NOMO-1 treated with dmso at 0.1 percent for 144 hours (cell line): ENCODE data around the gene FSTL5.

Experiments
- DNase-seq: peaks from one replicate; lab custom pipeline; 2025; ENCODE audit not compliant: unreplicated experiment; lab: John Stamatoyannopoulos, UW

FSTL5 gene

GRCh38 chr4:161466316-161466715, 697.5 kb downstream of the FSTL5 start:
- DNase-seq: no peak

GRCh38 chr4:161463436-161463835, 700.4 kb downstream of the FSTL5 start:
- DNase-seq: no peak

- DNase-seq: no peak
Measured at GRCh38 chr4:161457906-161458305, 705.9 kb downstream of the FSTL5 start.

GRCh38 chr4:161457311-161457710, 706.5 kb downstream of the FSTL5 start:
- DNase-seq: no peak

GRCh38 chr4:161454860-161455259, 708.9 kb downstream of the FSTL5 start:
- DNase-seq: no peak

GRCh38 chr4:161448550-161449180, 715.1 kb downstream of the FSTL5 start:
- no peak for DNase-seq

- no peak for DNase-seq
Measured at GRCh38 chr4:161444626-161445025, 719.2 kb downstream of the FSTL5 start.

- DNase-seq: no peak
Measured at GRCh38 chr4:161442921-161443320, 720.9 kb downstream of the FSTL5 start.

GRCh38 chr4:161438096-161438495, 725.7 kb downstream of the FSTL5 start:
- DNase-seq: no peak

- DNase-seq: no peak
Measured at GRCh38 chr4:161428180-161428965, 735.4 kb downstream of the FSTL5 start.

- DNase-seq: peak; percentile 89
Measured at GRCh38 chr4:161419822-161420221, 744.0 kb downstream of the FSTL5 start.

- no peak for DNase-seq
Measured at GRCh38 chr4:161411901-161412300, 751.9 kb downstream of the FSTL5 start.

GRCh38 chr4:161404346-161405110, 759.3 kb downstream of the FSTL5 start:
- DNase-seq: no peak

- DNase-seq: no peak
Measured at GRCh38 chr4:161403781-161404180, 760.0 kb downstream of the FSTL5 start.

GRCh38 chr4:161393602-161394001, 770.2 kb downstream of the FSTL5 start:
- no peak for DNase-seq

GRCh38 chr4:161382655-161383054, 781.1 kb downstream of the FSTL5 start:
- DNase-seq: no peak

- no peak for DNase-seq
Measured at GRCh38 chr4:161376275-161376674, 787.5 kb downstream of the FSTL5 start.

GRCh38 chr4:161364681-161365080, 799.1 kb downstream of the FSTL5 start:
- DNase-seq: no peak

GRCh38 chr4:161360982-161361381, 802.8 kb downstream of the FSTL5 start:
- no peak for DNase-seq

- no peak for DNase-seq
Measured at GRCh38 chr4:161359491-161359890, 804.3 kb downstream of the FSTL5 start.

- DNase-seq: no peak
Measured at GRCh38 chr4:161356351-161356750, 807.4 kb downstream of the FSTL5 start.

GRCh38 chr4:161350946-161351345, 812.9 kb downstream of the FSTL5 start:
- DNase-seq: no peak
